GM23338 (cell line): ENCODE measurements around the gene GON7. TPM values are rescaled to one million over a fixed set of nuclear protein-coding genes. Genes with fewer than 3 reads are reported as not detected.

ENCODE experiments used
- ATAC-seq: fragments of 200-7000 bp; cut with Tn5 transposase; 3 replicates; pipeline ENCODE4 v1.9.1; 2020
- DNase-seq: peaks from one replicate; pipeline ENCODE4 v3.0.0-alpha.2; 2015; ENCODE audit warnings: low spot score
- H2AFZ ChIP-seq: fragments of 200-600 bp; sonication (generic); 2 replicates; pipeline ENCODE4 v1.8.0; 2016; ENCODE audit warnings: antibody characterized with exemption, mild to moderate bottlenecking, moderate library complexity
- H3F3A ChIP-seq: fragments of 200-600 bp; sonication (generic); replicated peaks from 2 replicates; pipeline ENCODE4 v1.8.0; 2017; ENCODE audit warnings: antibody characterized with exemption, mixed run types, low read depth
- H3K27ac ChIP-seq: fragments of 200-600 bp; sonication (generic); 2 replicates; pipeline ENCODE4 v1.6.1; 2016; ENCODE audit warnings: low read depth
- H3K27me3 ChIP-seq: fragments of 200-600 bp; sonication (generic); 2 replicates; pipeline ENCODE4 v1.8.0; 2016; ENCODE audit warnings: mild to moderate bottlenecking, mixed run types, moderate library complexity; ENCODE audit not compliant: insufficient read depth
- H3K36me3 ChIP-seq: fragments of 200-600 bp; sonication (generic); 2 replicates; pipeline ENCODE4 v1.8.0; 2016; ENCODE audit warnings: mild to moderate bottlenecking; ENCODE audit not compliant: insufficient read depth
- H3K4me1 ChIP-seq: fragments of 200-600 bp; sonication (generic); 2 replicates; pipeline ENCODE4 v1.8.0; 2016; ENCODE audit warnings: mild to moderate bottlenecking, moderate library complexity; ENCODE audit not compliant: insufficient read depth
- H3K4me2 ChIP-seq: fragments of 200-600 bp; sonication (generic); 2 replicates; pipeline ENCODE4 v1.7.1; 2017; ENCODE audit warnings: mixed run types
- H3K4me3 ChIP-seq: fragments of 200-600 bp; sonication (generic); 2 replicates; pipeline ENCODE4 v1.6.1; 2016; ENCODE audit warnings: mixed run types
- H3K79me2 ChIP-seq: fragments of 200-600 bp; sonication (generic); replicated peaks from 2 replicates; pipeline ENCODE4 v1.8.0; 2017; ENCODE audit warnings: mild to moderate bottlenecking; ENCODE audit not compliant: insufficient read depth
- H3K9me2 ChIP-seq: fragments of 200-600 bp; sonication (generic); 2 replicates; pipeline ENCODE4 v1.8.0; 2017; ENCODE audit not compliant: insufficient read depth
- H4K20me1 ChIP-seq: fragments of 200-600 bp; sonication (generic); replicated peaks from 2 replicates; pipeline ENCODE4 v1.8.0; 2017; ENCODE audit warnings: mild to moderate bottlenecking; ENCODE audit not compliant: insufficient read depth
- H3K27ac Mint-ChIP-seq: 2 replicates; pipeline ENCODE4 v1.8.0; 2020; ENCODE audit warnings: inconsistent platforms, mild to moderate bottlenecking, moderate library complexity, mixed read lengths
- H3K27me3 Mint-ChIP-seq: 3 replicates; pipeline ENCODE4 v1.8.0; 2022; ENCODE audit warnings: low read depth, mild to moderate bottlenecking, moderate library complexity, mixed read lengths, inconsistent platforms; ENCODE audit not compliant: insufficient read depth, poor library complexity
- H3K36me3 Mint-ChIP-seq: 3 replicates; pipeline ENCODE4 v1.8.0; 2021; ENCODE audit warnings: low read depth, mild to moderate bottlenecking, inconsistent platforms, moderate library complexity, mixed read lengths
- H3K4me1 Mint-ChIP-seq: 3 replicates; pipeline ENCODE4 v1.8.0; 2020; ENCODE audit warnings: mild to moderate bottlenecking, inconsistent platforms, mixed read lengths
- H3K4me3 Mint-ChIP-seq: 3 replicates; pipeline ENCODE4 v1.8.0; 2021; ENCODE audit warnings: moderate library complexity, mild to moderate bottlenecking, inconsistent platforms, mixed read lengths
- H3K9me3 Mint-ChIP-seq: 3 replicates; pipeline ENCODE4 v1.8.0; 2020; ENCODE audit warnings: moderate library complexity, mild to moderate bottlenecking, inconsistent platforms, mixed read lengths
- CREB1 ChIP-seq: fragments of 250-450 bp; sonication (Bioruptor Pico); IDR thresholded peaks from 2 replicates; pipeline ENCODE4 v1.5.0; 2020; ENCODE audit warnings: low read depth, mild to moderate bottlenecking, moderate library complexity
- EZH2 ChIP-seq: fragments of 200-600 bp; sonication (generic); IDR thresholded peaks from one replicate; pipeline ENCODE4 v1.8.0; 2017; ENCODE audit warnings: antibody characterized with exemption, mild to moderate bottlenecking, low read depth; ENCODE audit not compliant: unreplicated experiment
- EZH2phosphoT487 ChIP-seq: fragments of 200-600 bp; sonication (generic); IDR thresholded peaks from one replicate; pipeline ENCODE4 v1.8.1; 2018; ENCODE audit warnings: antibody characterized with exemption; ENCODE audit not compliant: unreplicated experiment
- JUNB ChIP-seq: IDR thresholded peaks from one replicate; pipeline ENCODE4 v1.6.1; 2016; ENCODE audit warnings: antibody characterized with exemption; ENCODE audit not compliant: unreplicated experiment
- NANOG ChIP-seq: IDR thresholded peaks from 2 replicates; pipeline ENCODE4 v1.6.1; 2016; ENCODE audit warnings: antibody characterized with exemption, borderline replicate concordance
- POLR2AphosphoS5 ChIP-seq: IDR thresholded peaks from 2 replicates; pipeline ENCODE4 v1.6.1; 2016; ENCODE audit warnings: antibody characterized with exemption, low read depth
- ZNF114 ChIP-seq: fragments of 250-450 bp; sonication (Bioruptor Pico); IDR thresholded peaks from 2 replicates; pipeline ENCODE4 v1.5.0; 2020; ENCODE audit warnings: mild to moderate bottlenecking, moderate library complexity
- ZNF331 ChIP-seq: fragments of 250-450 bp; sonication (Bioruptor Pico); IDR thresholded peaks from 2 replicates; pipeline ENCODE4 v1.5.0; 2020; ENCODE audit warnings: low read depth, mild to moderate bottlenecking, moderate library complexity
- long read RNA-seq: library from polyadenylated mRNA; unstranded; transcript quantifications from one replicate; pipeline ENCODE4 v2.0.0, GENCODE V29; 2020; ENCODE audit not compliant: unreplicated experiment
- polyA plus RNA-seq: library from polyadenylated mRNA; unstranded; fragments of >200 nt; fragmentation: Nextera tagmentation; extraction: Ambion mirVana; gene quantifications from 2 replicates; pipeline ENCODE4 v1.2.1, GENCODE V29; 2016
- total RNA-seq: library from RNA; depleted of rRNA; stranded (reverse); fragments of >200 nt; shearing (Covaris generic); gene quantifications from 2 replicates; pipeline ENCODE4 v1.2.3, GENCODE V29; 2014; rRNA removed
- TF ChIP-seq, protein P1 (sequence below): fragments of 250-450 bp; sonication (Bioruptor Pico); IDR thresholded peaks from 2 replicates; pipeline ENCODE4 v1.5.0; 2020; ENCODE audit warnings: mild to moderate bottlenecking, moderate library complexity
- TF ChIP-seq, protein P2 (sequence below), 2 experiments: fragments of 200-600 bp in 1 of 2; sonication (generic) in 1 of 2; conservative IDR thresholded peaks; 2 replicates each; pipeline versions ENCODE4 v1.5.1 to v1.6.1; 2016 to 2017; ENCODE audit warnings: antibody characterized with exemption in 2 of 2, low read depth in 2 of 2, mild to moderate bottlenecking in 2 of 2, moderate library complexity in 1 of 2
- TF ChIP-seq, protein P3 (sequence below): IDR thresholded peaks from one replicate; pipeline ENCODE4 v1.6.1; 2018; ENCODE audit warnings: antibody characterized with exemption; ENCODE audit not compliant: unreplicated experiment
- TF ChIP-seq, protein P4 (sequence below): IDR thresholded peaks from 2 replicates; pipeline ENCODE4 v1.6.1; 2016; ENCODE audit warnings: antibody characterized with exemption

GON7 gene, protein sequence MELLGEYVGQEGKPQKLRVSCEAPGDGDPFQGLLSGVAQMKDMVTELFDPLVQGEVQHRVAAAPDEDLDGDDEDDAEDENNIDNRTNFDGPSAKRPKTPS
- total RNA-seq = 7.4 and 12.8 TPM in 2 replicates
- polyA plus RNA-seq = 12.7 and 16.6 TPM in 2 replicates
- long read RNA-seq, transcript GON7-201 (2 exons, 1,154 nt) = major isoform, 7 of 9 reads
- long read RNA-seq, partial matches to known transcripts = 0 of 9 reads
- long read RNA-seq, other reads (novel, unspliced or antisense) = 2 of 9 reads

DNA sequence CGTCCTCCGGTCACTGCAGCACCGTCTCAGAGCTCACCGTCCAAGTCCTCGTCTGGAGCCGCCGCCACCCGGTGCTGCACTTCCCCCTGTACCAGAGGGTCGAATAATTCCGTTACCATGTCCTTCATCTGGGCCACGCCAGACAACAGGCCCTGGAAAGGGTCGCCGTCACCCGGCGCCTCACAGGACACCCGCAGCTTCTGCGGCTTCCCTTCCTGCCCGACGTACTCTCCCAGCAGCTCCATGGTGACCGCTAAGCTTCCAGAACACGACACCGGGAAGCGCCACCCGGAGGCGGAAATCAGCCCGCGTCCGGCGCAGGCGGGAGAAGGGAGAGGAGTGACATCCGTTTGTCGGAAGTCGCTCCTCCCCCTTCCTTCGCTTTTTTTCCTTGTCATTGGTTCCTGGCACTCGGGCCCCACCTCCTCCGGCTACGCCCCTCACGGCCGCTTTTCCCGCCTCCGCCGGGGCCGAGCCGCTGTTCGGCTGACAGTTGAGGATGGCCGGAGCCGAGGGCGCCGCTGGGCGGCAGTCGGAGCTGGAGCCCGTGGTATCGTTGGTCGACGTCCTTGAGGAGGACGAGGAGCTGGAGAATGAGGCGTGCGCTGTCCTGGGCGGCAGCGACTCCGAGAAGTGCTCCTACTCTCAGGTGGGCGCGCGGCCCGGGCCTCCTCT lies at the start of gene GON7, which contains the start of gene UBR7:
GON7 (minus strand) TSS at position 273 of the 675 bp plus-strand sequence; CDS start at position 245, 28 bp downstream.
UBR7 (plus strand) TSS at position 464 of the 675 bp plus-strand sequence; CDS start at position 500, 36 bp downstream.
- ATAC-seq (peak; percentile 90), DNase-seq (peak; percentile 99)
- Histone ChIP-seq H4K20me1 (no peaks in the 10 kb centered on the region; the same call in 1 of the 2 replicates), H3K4me3 (peak within 1 kb of the TSS; percentile 76), H3K36me3 (no peaks in the 10 kb centered on the region; the same call in 1 of the 2 replicates), H3K79me2 (peaks cover 29% of the 10 kb centered on the region), H3K9me2 (no peaks in the 10 kb centered on the region), H3K27me3 (no peaks in the 10 kb centered on the region), H3K4me1 (peaks cover 3% of the 10 kb centered on the region; the same call in 1 of the 2 replicates), H3K4me2 (peak within 1 kb of the TSS; percentile 90), H2AFZ (peak within 1 kb of the TSS; percentile 88), H3K27ac (peak within 1 kb of the TSS; percentile 50), H3F3A (no peaks in the 10 kb centered on the region; the same call in 1 of the 2 replicates)
- peaks cover 10% of the 10 kb centered on the region; the same call in 2 of the 3 replicates for H3K36me3 Mint-ChIP-seq
- peaks cover 7% of the 10 kb centered on the region; the same call in 2 of the 3 replicates for H3K4me1 Mint-ChIP-seq
- H3K27ac Mint-ChIP-seq = peak within 1 kb of the TSS; percentile 97
- H3K27me3 Mint-ChIP-seq = peaks cover 5% of the 10 kb centered on the region
- H3K4me3 Mint-ChIP-seq = peak within 1 kb of the TSS; percentile 77
- H3K9me3 Mint-ChIP-seq = 0 out of 3 replicates have a peak, but pooled peaks cover 2% of the 10 kb centered on the region
- no peak for TF ChIP-seq JUNB
- peak; percentile 90 for TF ChIP-seq POLR2AphosphoS5
- TF ChIP-seq EZH2phosphoT487 = no peak
- TF ChIP-seq, protein P1, sequence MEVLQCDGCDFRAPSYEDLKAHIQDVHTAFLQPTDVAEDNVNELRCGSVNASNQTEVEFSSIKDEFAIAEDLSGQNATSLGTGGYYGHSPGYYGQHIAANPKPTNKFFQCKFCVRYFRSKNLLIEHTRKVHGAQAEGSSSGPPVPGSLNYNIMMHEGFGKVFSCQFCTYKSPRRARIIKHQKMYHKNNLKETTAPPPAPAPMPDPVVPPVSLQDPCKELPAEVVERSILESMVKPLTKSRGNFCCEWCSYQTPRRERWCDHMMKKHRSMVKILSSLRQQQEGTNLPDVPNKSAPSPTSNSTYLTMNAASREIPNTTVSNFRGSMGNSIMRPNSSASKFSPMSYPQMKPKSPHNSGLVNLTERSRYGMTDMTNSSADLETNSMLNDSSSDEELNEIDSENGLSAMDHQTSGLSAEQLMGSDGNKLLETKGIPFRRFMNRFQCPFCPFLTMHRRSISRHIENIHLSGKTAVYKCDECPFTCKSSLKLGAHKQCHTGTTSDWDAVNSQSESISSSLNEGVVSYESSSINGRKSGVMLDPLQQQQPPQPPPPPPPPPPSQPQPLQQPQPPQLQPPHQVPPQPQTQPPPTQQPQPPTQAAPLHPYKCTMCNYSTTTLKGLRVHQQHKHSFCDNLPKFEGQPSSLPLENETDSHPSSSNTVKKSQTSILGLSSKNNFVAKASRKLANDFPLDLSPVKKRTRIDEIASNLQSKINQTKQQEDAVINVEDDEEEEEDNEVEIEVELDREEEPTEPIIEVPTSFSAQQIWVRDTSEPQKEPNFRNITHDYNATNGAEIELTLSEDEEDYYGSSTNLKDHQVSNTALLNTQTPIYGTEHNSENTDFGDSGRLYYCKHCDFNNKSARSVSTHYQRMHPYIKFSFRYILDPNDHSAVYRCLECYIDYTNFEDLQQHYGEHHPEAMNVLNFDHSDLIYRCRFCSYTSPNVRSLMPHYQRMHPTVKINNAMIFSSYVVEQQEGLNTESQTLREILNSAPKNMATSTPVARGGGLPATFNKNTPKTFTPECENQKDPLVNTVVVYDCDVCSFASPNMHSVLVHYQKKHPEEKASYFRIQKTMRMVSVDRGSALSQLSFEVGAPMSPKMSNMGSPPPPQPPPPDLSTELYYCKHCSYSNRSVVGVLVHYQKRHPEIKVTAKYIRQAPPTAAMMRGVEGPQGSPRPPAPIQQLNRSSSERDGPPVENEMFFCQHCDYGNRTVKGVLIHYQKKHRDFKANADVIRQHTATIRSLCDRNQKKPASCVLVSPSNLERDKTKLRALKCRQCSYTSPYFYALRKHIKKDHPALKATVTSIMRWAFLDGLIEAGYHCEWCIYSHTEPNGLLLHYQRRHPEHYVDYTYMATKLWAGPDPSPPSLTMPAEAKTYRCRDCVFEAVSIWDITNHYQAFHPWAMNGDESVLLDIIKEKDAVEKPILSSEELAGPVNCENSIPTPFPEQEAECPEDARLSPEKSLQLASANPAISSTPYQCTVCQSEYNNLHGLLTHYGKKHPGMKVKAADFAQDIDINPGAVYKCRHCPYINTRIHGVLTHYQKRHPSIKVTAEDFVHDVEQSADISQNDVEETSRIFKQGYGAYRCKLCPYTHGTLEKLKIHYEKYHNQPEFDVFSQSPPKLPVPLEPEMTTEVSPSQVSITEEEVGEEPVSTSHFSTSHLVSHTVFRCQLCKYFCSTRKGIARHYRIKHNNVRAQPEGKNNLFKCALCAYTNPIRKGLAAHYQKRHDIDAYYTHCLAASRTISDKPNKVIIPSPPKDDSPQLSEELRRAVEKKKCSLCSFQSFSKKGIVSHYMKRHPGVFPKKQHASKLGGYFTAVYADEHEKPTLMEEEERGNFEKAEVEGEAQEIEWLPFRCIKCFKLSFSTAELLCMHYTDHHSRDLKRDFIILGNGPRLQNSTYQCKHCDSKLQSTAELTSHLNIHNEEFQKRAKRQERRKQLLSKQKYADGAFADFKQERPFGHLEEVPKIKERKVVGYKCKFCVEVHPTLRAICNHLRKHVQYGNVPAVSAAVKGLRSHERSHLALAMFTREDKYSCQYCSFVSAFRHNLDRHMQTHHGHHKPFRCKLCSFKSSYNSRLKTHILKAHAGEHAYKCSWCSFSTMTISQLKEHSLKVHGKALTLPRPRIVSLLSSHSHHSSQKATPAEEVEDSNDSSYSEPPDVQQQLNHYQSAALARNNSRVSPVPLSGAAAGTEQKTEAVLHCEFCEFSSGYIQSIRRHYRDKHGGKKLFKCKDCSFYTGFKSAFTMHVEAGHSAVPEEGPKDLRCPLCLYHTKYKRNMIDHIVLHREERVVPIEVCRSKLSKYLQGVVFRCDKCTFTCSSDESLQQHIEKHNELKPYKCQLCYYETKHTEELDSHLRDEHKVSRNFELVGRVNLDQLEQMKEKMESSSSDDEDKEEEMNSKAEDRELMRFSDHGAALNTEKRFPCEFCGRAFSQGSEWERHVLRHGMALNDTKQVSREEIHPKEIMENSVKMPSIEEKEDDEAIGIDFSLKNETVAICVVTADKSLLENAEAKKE (CRISPR knock-in tag) = no peak
- no peak for TF ChIP-seq ZNF331 (CRISPR knock-in tag)
- TF ChIP-seq ZNF114 (CRISPR knock-in tag) = no peak
- TF ChIP-seq CREB1 (CRISPR knock-in tag) = peak; percentile 84
- TF ChIP-seq EZH2 = no peak
- TF ChIP-seq, protein P2, sequence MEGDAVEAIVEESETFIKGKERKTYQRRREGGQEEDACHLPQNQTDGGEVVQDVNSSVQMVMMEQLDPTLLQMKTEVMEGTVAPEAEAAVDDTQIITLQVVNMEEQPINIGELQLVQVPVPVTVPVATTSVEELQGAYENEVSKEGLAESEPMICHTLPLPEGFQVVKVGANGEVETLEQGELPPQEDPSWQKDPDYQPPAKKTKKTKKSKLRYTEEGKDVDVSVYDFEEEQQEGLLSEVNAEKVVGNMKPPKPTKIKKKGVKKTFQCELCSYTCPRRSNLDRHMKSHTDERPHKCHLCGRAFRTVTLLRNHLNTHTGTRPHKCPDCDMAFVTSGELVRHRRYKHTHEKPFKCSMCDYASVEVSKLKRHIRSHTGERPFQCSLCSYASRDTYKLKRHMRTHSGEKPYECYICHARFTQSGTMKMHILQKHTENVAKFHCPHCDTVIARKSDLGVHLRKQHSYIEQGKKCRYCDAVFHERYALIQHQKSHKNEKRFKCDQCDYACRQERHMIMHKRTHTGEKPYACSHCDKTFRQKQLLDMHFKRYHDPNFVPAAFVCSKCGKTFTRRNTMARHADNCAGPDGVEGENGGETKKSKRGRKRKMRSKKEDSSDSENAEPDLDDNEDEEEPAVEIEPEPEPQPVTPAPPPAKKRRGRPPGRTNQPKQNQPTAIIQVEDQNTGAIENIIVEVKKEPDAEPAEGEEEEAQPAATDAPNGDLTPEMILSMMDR (conservative IDR thresholded peaks at IDR 0.05; ENCODE audit: low read depth in 2 of 2) = peak in 1 of 2 experiments; percentile 39; a peak in 2 of 4 replicates
- TF ChIP-seq NANOG = no peak
- TF ChIP-seq, protein P3, sequence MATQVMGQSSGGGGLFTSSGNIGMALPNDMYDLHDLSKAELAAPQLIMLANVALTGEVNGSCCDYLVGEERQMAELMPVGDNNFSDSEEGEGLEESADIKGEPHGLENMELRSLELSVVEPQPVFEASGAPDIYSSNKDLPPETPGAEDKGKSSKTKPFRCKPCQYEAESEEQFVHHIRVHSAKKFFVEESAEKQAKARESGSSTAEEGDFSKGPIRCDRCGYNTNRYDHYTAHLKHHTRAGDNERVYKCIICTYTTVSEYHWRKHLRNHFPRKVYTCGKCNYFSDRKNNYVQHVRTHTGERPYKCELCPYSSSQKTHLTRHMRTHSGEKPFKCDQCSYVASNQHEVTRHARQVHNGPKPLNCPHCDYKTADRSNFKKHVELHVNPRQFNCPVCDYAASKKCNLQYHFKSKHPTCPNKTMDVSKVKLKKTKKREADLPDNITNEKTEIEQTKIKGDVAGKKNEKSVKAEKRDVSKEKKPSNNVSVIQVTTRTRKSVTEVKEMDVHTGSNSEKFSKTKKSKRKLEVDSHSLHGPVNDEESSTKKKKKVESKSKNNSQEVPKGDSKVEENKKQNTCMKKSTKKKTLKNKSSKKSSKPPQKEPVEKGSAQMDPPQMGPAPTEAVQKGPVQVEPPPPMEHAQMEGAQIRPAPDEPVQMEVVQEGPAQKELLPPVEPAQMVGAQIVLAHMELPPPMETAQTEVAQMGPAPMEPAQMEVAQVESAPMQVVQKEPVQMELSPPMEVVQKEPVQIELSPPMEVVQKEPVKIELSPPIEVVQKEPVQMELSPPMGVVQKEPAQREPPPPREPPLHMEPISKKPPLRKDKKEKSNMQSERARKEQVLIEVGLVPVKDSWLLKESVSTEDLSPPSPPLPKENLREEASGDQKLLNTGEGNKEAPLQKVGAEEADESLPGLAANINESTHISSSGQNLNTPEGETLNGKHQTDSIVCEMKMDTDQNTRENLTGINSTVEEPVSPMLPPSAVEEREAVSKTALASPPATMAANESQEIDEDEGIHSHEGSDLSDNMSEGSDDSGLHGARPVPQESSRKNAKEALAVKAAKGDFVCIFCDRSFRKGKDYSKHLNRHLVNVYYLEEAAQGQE = no peak
- TF ChIP-seq, protein P4, sequence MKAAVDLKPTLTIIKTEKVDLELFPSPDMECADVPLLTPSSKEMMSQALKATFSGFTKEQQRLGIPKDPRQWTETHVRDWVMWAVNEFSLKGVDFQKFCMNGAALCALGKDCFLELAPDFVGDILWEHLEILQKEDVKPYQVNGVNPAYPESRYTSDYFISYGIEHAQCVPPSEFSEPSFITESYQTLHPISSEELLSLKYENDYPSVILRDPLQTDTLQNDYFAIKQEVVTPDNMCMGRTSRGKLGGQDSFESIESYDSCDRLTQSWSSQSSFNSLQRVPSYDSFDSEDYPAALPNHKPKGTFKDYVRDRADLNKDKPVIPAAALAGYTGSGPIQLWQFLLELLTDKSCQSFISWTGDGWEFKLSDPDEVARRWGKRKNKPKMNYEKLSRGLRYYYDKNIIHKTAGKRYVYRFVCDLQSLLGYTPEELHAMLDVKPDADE = 0 out of 2 replicates have a peak, but pooled peaks have one; percentile 67
